NT2/D1 (cell line): ENCODE measurements around the gene NPIPA3.

Source experiments
- SUZ12 ChIP-seq: IDR thresholded peaks from 2 replicates; pipeline ENCODE4 v1.6.1; 2011; ENCODE audit not compliant: insufficient read length, insufficient read depth; ENCODE audit errors: extremely low read depth
- YY1 ChIP-seq: IDR thresholded peaks from 2 replicates; pipeline ENCODE4 v1.6.1; 2011; ENCODE audit not compliant: insufficient read length, insufficient read depth
- ZNF274 ChIP-seq: IDR thresholded peaks from 2 replicates; pipeline ENCODE4 v1.6.1; 2011; ENCODE audit warnings: mild to moderate bottlenecking, low read depth, low read length

GRCh38 chr16:14678748-14679497 lies 24.3 kb upstream of the NPIPA3 start:
- TF ChIP-seq YY1 (no peak), SUZ12 (no peak), ZNF274 (no peak)
